GM23338 (cell line): Measurements from ENCODE around the gene HOXA10. TPM values are rescaled to one million over a fixed set of nuclear protein-coding genes. Genes with fewer than 3 reads are reported as not detected.

ENCODE experiments used
- CREB1 ChIP-seq: fragments of 250-450 bp; sonication (Bioruptor Pico); IDR thresholded peaks from 2 replicates; pipeline ENCODE4 v1.5.0; 2020; ENCODE audit warnings: low read depth, mild to moderate bottlenecking, moderate library complexity
- POLR2AphosphoS5 ChIP-seq: IDR thresholded peaks from 2 replicates; pipeline ENCODE4 v1.6.1; 2016; ENCODE audit warnings: antibody characterized with exemption, low read depth
- ZNF331 ChIP-seq: fragments of 250-450 bp; sonication (Bioruptor Pico); IDR thresholded peaks from 2 replicates; pipeline ENCODE4 v1.5.0; 2020; ENCODE audit warnings: low read depth, mild to moderate bottlenecking, moderate library complexity
- polyA plus RNA-seq: library from polyadenylated mRNA; unstranded; fragments of >200 nt; fragmentation: Nextera tagmentation; extraction: Ambion mirVana; gene quantifications from 2 replicates; pipeline ENCODE4 v1.2.1, GENCODE V29; 2016
- total RNA-seq: library from RNA; depleted of rRNA; stranded (reverse); fragments of >200 nt; shearing (Covaris generic); gene quantifications from 2 replicates; pipeline ENCODE4 v1.2.3, GENCODE V29; 2014
- TF ChIP-seq, protein P1 (sequence below): fragments of 250-450 bp; sonication (Bioruptor Pico); IDR thresholded peaks from 2 replicates; pipeline ENCODE4 v1.5.0; 2020; ENCODE audit warnings: mild to moderate bottlenecking, moderate library complexity
- TF ChIP-seq, protein P2 (sequence below): IDR thresholded peaks from one replicate; pipeline ENCODE4 v1.6.1; 2018; ENCODE audit warnings: antibody characterized with exemption; ENCODE audit not compliant: unreplicated experiment

Gene HOXA10
- total and polyA plus RNA-seq, 2 experiments from 2014 or later = not detected

DNA sequence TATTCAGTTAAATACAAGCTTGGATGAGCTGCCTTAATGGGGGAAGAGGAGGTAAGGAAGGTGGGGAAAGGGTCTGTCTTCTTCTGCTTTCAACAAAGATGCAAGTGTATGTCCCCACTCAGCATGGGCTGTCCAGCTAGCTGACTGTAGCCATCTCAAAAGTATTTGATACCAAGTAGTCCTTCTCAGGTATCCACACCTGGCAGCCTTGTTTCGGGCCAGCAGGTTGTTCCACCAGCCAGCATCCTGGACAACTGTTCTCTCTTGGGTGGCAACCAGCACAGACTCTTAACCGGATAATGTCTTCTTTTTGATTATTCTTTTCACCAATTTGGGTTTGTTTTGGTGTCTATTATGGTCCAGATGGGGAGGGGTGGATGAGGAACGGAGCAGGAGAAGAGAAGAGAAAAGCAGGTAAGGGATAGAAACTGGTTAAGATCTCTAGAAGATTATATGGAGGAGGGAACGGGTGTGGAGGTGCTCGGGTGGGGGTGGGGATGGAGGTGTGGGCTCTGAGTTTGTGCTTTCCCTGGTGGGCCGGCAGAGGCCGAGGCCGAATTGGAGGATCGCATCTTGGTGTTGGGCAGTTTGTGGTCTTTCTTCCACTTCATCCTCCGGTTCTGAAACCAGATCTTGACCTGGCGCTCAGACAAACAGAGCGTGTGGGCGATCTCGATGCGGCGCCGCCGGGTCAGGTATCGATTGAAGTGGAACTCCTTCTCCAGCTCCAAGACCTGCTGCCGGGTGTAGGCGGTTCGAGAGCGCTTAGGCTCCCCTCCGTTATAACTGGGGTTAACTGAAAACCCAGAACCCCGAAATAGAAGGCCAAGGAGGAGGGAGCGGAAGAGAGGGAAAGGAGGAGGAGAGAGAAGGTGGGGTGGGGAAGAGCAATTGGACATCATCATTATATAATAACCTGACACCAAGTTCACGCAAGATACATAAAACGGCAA is 45.1 kb downstream of the HOXA10 start (continued):
- TF ChIP-seq, protein P1, sequence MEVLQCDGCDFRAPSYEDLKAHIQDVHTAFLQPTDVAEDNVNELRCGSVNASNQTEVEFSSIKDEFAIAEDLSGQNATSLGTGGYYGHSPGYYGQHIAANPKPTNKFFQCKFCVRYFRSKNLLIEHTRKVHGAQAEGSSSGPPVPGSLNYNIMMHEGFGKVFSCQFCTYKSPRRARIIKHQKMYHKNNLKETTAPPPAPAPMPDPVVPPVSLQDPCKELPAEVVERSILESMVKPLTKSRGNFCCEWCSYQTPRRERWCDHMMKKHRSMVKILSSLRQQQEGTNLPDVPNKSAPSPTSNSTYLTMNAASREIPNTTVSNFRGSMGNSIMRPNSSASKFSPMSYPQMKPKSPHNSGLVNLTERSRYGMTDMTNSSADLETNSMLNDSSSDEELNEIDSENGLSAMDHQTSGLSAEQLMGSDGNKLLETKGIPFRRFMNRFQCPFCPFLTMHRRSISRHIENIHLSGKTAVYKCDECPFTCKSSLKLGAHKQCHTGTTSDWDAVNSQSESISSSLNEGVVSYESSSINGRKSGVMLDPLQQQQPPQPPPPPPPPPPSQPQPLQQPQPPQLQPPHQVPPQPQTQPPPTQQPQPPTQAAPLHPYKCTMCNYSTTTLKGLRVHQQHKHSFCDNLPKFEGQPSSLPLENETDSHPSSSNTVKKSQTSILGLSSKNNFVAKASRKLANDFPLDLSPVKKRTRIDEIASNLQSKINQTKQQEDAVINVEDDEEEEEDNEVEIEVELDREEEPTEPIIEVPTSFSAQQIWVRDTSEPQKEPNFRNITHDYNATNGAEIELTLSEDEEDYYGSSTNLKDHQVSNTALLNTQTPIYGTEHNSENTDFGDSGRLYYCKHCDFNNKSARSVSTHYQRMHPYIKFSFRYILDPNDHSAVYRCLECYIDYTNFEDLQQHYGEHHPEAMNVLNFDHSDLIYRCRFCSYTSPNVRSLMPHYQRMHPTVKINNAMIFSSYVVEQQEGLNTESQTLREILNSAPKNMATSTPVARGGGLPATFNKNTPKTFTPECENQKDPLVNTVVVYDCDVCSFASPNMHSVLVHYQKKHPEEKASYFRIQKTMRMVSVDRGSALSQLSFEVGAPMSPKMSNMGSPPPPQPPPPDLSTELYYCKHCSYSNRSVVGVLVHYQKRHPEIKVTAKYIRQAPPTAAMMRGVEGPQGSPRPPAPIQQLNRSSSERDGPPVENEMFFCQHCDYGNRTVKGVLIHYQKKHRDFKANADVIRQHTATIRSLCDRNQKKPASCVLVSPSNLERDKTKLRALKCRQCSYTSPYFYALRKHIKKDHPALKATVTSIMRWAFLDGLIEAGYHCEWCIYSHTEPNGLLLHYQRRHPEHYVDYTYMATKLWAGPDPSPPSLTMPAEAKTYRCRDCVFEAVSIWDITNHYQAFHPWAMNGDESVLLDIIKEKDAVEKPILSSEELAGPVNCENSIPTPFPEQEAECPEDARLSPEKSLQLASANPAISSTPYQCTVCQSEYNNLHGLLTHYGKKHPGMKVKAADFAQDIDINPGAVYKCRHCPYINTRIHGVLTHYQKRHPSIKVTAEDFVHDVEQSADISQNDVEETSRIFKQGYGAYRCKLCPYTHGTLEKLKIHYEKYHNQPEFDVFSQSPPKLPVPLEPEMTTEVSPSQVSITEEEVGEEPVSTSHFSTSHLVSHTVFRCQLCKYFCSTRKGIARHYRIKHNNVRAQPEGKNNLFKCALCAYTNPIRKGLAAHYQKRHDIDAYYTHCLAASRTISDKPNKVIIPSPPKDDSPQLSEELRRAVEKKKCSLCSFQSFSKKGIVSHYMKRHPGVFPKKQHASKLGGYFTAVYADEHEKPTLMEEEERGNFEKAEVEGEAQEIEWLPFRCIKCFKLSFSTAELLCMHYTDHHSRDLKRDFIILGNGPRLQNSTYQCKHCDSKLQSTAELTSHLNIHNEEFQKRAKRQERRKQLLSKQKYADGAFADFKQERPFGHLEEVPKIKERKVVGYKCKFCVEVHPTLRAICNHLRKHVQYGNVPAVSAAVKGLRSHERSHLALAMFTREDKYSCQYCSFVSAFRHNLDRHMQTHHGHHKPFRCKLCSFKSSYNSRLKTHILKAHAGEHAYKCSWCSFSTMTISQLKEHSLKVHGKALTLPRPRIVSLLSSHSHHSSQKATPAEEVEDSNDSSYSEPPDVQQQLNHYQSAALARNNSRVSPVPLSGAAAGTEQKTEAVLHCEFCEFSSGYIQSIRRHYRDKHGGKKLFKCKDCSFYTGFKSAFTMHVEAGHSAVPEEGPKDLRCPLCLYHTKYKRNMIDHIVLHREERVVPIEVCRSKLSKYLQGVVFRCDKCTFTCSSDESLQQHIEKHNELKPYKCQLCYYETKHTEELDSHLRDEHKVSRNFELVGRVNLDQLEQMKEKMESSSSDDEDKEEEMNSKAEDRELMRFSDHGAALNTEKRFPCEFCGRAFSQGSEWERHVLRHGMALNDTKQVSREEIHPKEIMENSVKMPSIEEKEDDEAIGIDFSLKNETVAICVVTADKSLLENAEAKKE (CRISPR knock-in tag) = no peak
- TF ChIP-seq CREB1 (CRISPR knock-in tag) (no peak), POLR2AphosphoS5 (no peak), ZNF331 (CRISPR knock-in tag) (no peak)
- TF ChIP-seq, protein P2, sequence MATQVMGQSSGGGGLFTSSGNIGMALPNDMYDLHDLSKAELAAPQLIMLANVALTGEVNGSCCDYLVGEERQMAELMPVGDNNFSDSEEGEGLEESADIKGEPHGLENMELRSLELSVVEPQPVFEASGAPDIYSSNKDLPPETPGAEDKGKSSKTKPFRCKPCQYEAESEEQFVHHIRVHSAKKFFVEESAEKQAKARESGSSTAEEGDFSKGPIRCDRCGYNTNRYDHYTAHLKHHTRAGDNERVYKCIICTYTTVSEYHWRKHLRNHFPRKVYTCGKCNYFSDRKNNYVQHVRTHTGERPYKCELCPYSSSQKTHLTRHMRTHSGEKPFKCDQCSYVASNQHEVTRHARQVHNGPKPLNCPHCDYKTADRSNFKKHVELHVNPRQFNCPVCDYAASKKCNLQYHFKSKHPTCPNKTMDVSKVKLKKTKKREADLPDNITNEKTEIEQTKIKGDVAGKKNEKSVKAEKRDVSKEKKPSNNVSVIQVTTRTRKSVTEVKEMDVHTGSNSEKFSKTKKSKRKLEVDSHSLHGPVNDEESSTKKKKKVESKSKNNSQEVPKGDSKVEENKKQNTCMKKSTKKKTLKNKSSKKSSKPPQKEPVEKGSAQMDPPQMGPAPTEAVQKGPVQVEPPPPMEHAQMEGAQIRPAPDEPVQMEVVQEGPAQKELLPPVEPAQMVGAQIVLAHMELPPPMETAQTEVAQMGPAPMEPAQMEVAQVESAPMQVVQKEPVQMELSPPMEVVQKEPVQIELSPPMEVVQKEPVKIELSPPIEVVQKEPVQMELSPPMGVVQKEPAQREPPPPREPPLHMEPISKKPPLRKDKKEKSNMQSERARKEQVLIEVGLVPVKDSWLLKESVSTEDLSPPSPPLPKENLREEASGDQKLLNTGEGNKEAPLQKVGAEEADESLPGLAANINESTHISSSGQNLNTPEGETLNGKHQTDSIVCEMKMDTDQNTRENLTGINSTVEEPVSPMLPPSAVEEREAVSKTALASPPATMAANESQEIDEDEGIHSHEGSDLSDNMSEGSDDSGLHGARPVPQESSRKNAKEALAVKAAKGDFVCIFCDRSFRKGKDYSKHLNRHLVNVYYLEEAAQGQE = no peak
